H1 (cell line): ENCODE data around the gene APBA2. TPM values are rescaled to one million over a fixed set of nuclear protein-coding genes. Genes with fewer than 3 reads are reported as not detected.

ENCODE experiments used
- CBX8 ChIP-seq: fragments of 300-800, 300-1000 bp; sonication (generic); IDR thresholded peaks from 2 replicates; pipeline ENCODE4 v1.7.1; 2016; ENCODE audit warnings: low read depth, low read length, borderline replicate concordance
- CHD1 ChIP-seq: IDR thresholded peaks from 2 replicates; pipeline ENCODE4 v1.6.1; 2012; ENCODE audit warnings: low read depth, low read length, improper control_type of control experiment
- CHD7 ChIP-seq: fragments of 300-600 bp; sonication (generic); IDR thresholded peaks from 2 replicates; pipeline ENCODE4 v1.7.1; 2012; ENCODE audit warnings: low read length, moderate library complexity, mild to moderate bottlenecking, inconsistent platforms; ENCODE audit not compliant: insufficient replicate concordance
- CTBP2 ChIP-seq: IDR thresholded peaks from 2 replicates; pipeline ENCODE4 v1.7.0; 2011; ENCODE audit warnings: borderline replicate concordance, mild to moderate bottlenecking, moderate library complexity, mixed read lengths, low read length; ENCODE audit not compliant: insufficient read depth, insufficient read length
- FOSL1 ChIP-seq: IDR thresholded peaks from 2 replicates; pipeline ENCODE4 v1.6.1; 2011; ENCODE audit warnings: mild to moderate bottlenecking, low read depth, low read length, moderate library complexity; ENCODE audit not compliant: insufficient read depth
- KDM4A ChIP-seq: IDR thresholded peaks from one replicate; pipeline ENCODE4 v1.7.1; 2012; ENCODE audit warnings: low read depth, mild to moderate bottlenecking, moderate library complexity, low read length, inconsistent platforms; ENCODE audit not compliant: severe bottlenecking
- KDM5A ChIP-seq: fragments of 200-600 bp; IDR thresholded peaks from 2 replicates; pipeline ENCODE4 v1.7.1; 2012; ENCODE audit warnings: mild to moderate bottlenecking, low read length, inconsistent platforms, mixed read lengths
- NANOG ChIP-seq: IDR thresholded peaks from 2 replicates; pipeline ENCODE4 v1.6.1; 2011; ENCODE audit warnings: low read length, low read depth, mild to moderate bottlenecking, inconsistent platforms; ENCODE audit not compliant: insufficient read depth, poor library complexity, severe bottlenecking
- NRF1 ChIP-seq: IDR thresholded peaks from 2 replicates; pipeline ENCODE4 v1.6.1; 2011; ENCODE audit warnings: mild to moderate bottlenecking, low read depth, low read length, improper control_type of control experiment
- YY1 ChIP-seq: IDR thresholded peaks from 2 replicates; pipeline ENCODE4 v1.6.1; 2011; ENCODE audit warnings: low read depth, mild to moderate bottlenecking, low read length
- polyA plus RNA-seq, 7 experiments: library from polyadenylated mRNA; depleted of rRNA in 3 of 7; stranded (reverse) in 5 of 7; unstranded in 2 of 7; fragments of >200 nt in 5 of 7; fragments of 200-250 nt in 2 of 7; gene quantifications; 1 replicate in 5 of 7; 2 replicates in 1 of 7; 4 replicates in 1 of 7; pipeline versions ENCODE4 v1.2.1 to v1.2.3, GENCODE V29; 2011 to 2013; ENCODE audit warnings: missing spikeins in 2 of 7, mixed read lengths in 2 of 7
- total RNA-seq: library from RNA; stranded (reverse); fragmentation: NEBNext Ultra II Directional; extraction: Animal tissue kit (Norgen Biotek cat#: 25700); gene quantifications from 2 replicates; pipeline ENCODE4 v1.2.1, GENCODE V29; 2021
- TF ChIP-seq, protein P1 (sequence below): IDR thresholded peaks from 2 replicates; pipeline ENCODE4 v1.6.1; 2011; ENCODE audit warnings: low read length, improper control_type of control experiment

The APBA2 gene
- total and polyA plus RNA-seq, 2 of the 8 experiments (the other 6 are each of a cell fraction or from before 2014, with no cell fraction given) = 15.5 to 19.0 TPM

DNA sequence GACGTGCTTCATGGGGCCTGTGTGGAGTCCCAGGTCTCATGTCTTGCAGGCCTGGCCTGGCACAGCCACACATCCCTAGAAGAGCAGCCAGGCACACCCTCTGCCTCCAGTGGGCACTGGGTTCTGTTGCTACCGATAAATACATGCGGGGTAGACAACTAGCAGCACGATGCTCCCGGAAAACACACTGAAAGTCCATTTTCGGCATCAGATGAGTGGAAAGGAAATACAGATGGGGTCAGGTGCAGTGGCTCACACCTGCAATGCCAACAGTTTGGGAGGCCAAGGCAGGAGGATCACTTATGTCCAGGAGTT lies 218.7 kb downstream of the APBA2 start (continued):
- no peak for TF ChIP-seq CHD7
- no peak for TF ChIP-seq NANOG
- TF ChIP-seq YY1 = no peak
- TF ChIP-seq NRF1 = no peak
- TF ChIP-seq CHD1 = no peak
- TF ChIP-seq KDM4A = no peak
- TF ChIP-seq, protein P1, sequence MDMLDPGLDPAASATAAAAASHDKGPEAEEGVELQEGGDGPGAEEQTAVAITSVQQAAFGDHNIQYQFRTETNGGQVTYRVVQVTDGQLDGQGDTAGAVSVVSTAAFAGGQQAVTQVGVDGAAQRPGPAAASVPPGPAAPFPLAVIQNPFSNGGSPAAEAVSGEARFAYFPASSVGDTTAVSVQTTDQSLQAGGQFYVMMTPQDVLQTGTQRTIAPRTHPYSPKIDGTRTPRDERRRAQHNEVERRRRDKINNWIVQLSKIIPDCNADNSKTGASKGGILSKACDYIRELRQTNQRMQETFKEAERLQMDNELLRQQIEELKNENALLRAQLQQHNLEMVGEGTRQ = no peak
- TF ChIP-seq FOSL1 = no peak
- no peak for TF ChIP-seq CBX8
- TF ChIP-seq KDM5A = no peak
- TF ChIP-seq CTBP2 = no peak
